Measurements from ENCODE around the gene MAGIX.

The MAGIX gene

DNA sequence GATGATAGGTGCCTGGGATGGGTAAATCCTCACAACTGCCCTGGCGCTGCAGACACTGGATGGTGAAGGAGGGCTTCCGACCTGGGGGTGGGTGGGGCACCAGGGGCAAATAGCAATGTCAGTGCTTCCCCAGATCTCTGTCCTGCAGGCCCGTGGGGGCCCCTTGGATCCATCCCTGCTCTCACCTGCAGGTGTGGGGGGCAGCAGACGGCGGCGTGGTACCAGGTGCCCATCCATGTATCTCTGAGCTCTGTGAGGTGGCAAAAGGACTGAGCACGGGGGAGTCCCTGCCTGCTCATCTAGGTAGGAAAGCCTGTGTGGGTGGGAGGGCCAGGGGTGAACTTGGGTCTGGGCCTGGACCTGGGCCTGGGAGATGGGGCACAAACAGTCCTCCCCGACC, 44.0 kb downstream of the MAGIX start:
- Histone ChIP-seq H3K36me3 (ENCODE audit: control insufficient read depth, insufficient read depth, low read length) (no peaks in the 10 kb centered on the region), H3K4me1 (ENCODE audit: control insufficient read depth, insufficient read depth, low read length, poor library complexity, severe bottlenecking) (no peaks in the 10 kb centered on the region), H3K4me3 (ENCODE audit: extremely low read depth, insufficient read depth, low read length, poor library complexity, severe bottlenecking) (no peak overlapping the region), H3K27ac (ENCODE audit: low read depth, low read length, severe bottlenecking) (no peak overlapping the region), H3K9me3 (ENCODE audit: control insufficient read depth, low read length) (no peaks in the 10 kb centered on the region)
- no CpG with 5 or more reads among the region's 8 CpGs for WGBS, 2 experiments (ENCODE audit: insufficient coverage in 2 of 2)

DNA sequence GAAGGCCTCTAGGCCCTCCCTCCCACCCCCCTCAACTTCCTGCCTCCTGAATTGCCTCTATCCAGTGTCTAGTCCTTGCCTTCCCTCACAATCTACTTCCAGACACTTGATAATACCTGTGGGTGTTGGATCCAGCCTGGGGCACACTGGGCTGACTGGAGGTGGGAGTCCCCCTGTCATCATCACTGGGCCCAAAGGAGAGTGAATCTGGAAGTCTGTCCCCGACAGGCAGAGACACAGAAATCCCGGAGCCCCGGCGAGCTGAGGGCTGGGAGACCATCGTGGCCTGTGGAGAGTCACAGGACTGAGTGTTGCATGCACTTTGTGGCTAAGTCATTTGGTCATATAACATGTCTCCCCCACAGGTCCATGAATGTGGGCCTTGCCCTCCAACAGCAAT, 45.8 kb downstream of the MAGIX start:
- Histone ChIP-seq H3K27ac (ENCODE audit: low read depth, low read length, severe bottlenecking) (no peak overlapping the region), H3K4me3 (ENCODE audit: extremely low read depth, insufficient read depth, low read length, poor library complexity, severe bottlenecking) (no peak overlapping the region), H3K4me1 (ENCODE audit: control insufficient read depth, insufficient read depth, low read length, poor library complexity, severe bottlenecking) (no peaks in the 10 kb centered on the region), H3K9me3 (ENCODE audit: control insufficient read depth, low read length) (no peaks in the 10 kb centered on the region), H3K36me3 (ENCODE audit: control insufficient read depth, insufficient read depth, low read length) (no peaks in the 10 kb centered on the region)
- WGBS, 2 experiments (ENCODE audit: insufficient coverage in 2 of 2): no CpG with 5 or more reads among the region's 5 CpGs

DNA sequence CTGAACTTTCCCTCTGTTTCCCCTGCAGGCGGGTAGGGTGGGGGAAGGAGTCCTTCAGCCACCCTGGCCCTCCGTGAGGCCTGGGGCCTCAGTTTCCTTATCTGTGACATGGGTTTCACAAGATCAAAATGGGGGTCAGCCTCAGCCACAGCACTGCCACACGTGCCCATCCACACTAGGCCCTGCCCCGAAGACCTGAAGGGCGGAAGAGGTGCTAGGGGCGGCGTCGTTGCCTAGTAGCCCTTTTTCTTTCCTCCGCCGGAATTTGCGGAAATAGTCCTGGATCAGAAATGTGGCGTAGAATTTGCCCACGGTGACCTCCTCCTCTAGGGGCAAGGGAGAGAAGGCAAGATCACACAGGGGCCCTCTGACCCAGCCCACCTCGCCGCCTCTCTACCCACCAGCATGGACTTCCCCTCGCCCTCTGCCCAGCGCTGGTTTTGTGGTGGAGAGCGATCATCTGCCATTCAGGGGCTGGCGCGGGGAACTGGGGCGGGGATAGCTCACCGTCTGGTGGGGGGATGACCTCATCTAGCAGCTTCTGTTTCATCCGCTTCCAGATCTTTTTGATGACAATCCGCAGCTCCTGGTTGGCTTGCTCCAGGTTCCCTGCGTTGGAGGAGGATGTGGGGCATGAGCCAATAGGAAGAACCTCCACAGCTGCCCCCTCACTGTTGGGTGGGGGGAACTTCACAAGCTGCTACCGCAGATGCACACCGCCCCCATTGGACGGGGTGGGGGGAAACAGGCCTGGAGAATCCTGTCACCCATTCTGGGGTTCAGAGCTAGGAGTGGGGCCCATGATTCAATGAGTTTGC, 47.1 kb downstream of the MAGIX start:
- Histone ChIP-seq H3K36me3 (ENCODE audit: control insufficient read depth, insufficient read depth, low read length) (no peaks in the 10 kb centered on the region), H3K4me1 (ENCODE audit: control insufficient read depth, insufficient read depth, low read length, poor library complexity, severe bottlenecking) (no peaks in the 10 kb centered on the region), H3K9me3 (ENCODE audit: control insufficient read depth, low read length) (no peaks in the 10 kb centered on the region), H3K27ac (ENCODE audit: low read depth, low read length, severe bottlenecking) (no peak overlapping the region), H3K4me3 (ENCODE audit: extremely low read depth, insufficient read depth, low read length, poor library complexity, severe bottlenecking) (no peak overlapping the region)
- 68 to 93% methylated on average over 6 to 11 of the region's 28 CpGs for WGBS, 2 experiments (ENCODE audit: insufficient coverage in 2 of 2)

DNA sequence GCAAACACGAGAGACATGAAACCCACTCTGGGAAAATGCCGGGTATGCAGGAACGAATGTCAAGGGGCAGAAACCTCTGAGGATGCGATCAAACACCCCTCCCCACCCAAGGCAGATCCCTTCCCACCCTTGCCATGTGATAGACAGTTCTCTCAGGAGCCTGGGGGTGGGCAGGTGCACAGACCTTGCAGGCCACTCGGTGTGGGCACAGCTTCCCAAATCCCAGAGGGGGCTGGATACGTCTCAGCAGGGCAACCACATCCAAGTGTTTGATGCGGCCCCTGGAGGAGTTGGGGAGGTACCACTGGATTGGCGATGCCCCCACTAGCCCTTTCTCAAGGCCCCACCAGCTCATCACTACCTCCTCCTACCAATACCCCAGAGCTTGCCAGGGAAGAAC, 47.8 kb downstream of the MAGIX start:
- 80 to 100% methylated on average over 2 to 4 of the region's 8 CpGs for WGBS, 2 experiments (ENCODE audit: insufficient coverage in 2 of 2)
- H3K4me1 ChIP-seq (ENCODE audit: control insufficient read depth, insufficient read depth, low read length, poor library complexity, severe bottlenecking): no peaks in the 10 kb centered on the region
- H3K27ac ChIP-seq (ENCODE audit: low read depth, low read length, severe bottlenecking): no peak overlapping the region
- no peak overlapping the region for H3K4me3 ChIP-seq (ENCODE audit: extremely low read depth, insufficient read depth, low read length, poor library complexity, severe bottlenecking)
- H3K36me3 ChIP-seq (ENCODE audit: control insufficient read depth, insufficient read depth, low read length): no peaks in the 10 kb centered on the region
- H3K9me3 ChIP-seq (ENCODE audit: control insufficient read depth, low read length): no peaks in the 10 kb centered on the region

DNA sequence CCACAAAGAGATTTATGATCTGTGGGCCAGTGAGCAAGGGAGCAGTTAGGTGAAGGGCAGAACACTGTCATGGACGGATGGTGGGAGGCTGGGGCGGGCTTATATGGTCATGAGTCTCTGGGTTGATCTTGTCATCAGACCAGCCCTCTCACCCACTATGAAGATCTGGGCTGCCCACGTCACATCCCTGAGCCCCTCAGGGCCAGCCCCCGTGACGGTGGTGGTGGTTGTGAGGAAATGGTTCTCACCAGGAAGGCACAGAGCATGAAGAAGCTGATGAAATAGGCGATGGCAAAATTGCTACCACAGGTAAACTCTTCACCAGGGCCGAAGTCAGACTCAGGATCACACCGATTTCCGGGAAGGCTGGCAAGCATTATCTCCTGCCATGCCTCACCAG, 48.5 kb downstream of the MAGIX start:
- WGBS, 2 experiments (ENCODE audit: insufficient coverage in 2 of 2): 100% methylated on average over 1 to 2 of the region's 9 CpGs
- H3K4me1 ChIP-seq (ENCODE audit: control insufficient read depth, insufficient read depth, low read length, poor library complexity, severe bottlenecking): no peaks in the 10 kb centered on the region
- no peak overlapping the region for H3K27ac ChIP-seq (ENCODE audit: low read depth, low read length, severe bottlenecking)

DNA sequence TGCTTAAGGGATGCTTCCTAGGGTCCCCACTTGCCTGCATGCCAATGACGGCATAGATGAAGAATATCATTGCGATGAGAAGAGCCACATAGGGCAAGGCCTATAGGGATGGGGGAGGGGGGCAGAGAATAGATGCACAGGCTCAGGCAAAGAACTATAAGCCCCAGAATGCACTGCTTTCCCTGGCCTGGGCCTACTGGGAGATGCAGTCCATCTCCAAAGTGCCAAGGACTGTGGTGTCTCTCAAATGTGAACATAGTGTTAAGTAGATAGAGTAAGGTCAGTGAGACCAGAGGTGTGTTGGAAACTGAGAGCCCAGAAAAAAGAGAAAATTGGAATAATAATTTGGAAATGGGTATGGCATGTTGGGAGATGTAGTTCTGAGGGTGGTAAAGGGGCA, 49.7 kb downstream of the MAGIX start:
- Histone ChIP-seq H3K9me3 (ENCODE audit: control insufficient read depth, low read length) (no peaks in the 10 kb centered on the region), H3K4me1 (ENCODE audit: control insufficient read depth, insufficient read depth, low read length, poor library complexity, severe bottlenecking) (no peaks in the 10 kb centered on the region), H3K4me3 (ENCODE audit: extremely low read depth, insufficient read depth, low read length, poor library complexity, severe bottlenecking) (no peak overlapping the region), H3K27ac (ENCODE audit: low read depth, low read length, severe bottlenecking) (no peak overlapping the region), H3K36me3 (ENCODE audit: control insufficient read depth, insufficient read depth, low read length) (no peaks in the 10 kb centered on the region)
- 100% methylated on average over 1 of the region's 2 CpGs; no CpG with 5 or more reads in 1 of the 2 experiments for WGBS, 2 experiments (ENCODE audit: insufficient coverage in 2 of 2)

More for the DNA sequence above, 48.5 kb downstream of the MAGIX start:
- H3K36me3 ChIP-seq (ENCODE audit: control insufficient read depth, insufficient read depth, low read length): no peaks in the 10 kb centered on the region
- no peaks in the 10 kb centered on the region for H3K9me3 ChIP-seq (ENCODE audit: control insufficient read depth, low read length)
- H3K4me3 ChIP-seq (ENCODE audit: extremely low read depth, insufficient read depth, low read length, poor library complexity, severe bottlenecking): no peak overlapping the region

DNA sequence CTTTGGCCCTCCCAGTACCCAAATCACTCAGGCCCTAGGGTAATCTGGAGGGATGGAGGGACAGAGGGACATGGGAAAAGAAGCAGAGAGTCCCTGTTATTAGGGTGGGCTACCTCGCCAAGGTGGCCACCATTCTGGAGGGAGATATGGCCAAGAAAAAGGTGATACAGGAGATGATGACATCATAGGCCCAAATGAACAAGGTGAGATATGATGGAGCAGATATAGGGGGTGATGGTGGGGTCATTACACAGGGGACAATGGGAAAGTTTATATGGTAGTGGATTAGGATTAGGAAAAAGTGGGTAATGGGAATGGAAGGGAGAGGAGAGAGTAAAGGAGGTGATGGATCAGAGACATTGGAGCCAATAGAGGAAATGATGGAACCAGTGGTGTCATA, 50.3 kb downstream of the MAGIX start:
- no peak overlapping the region for H3K4me3 ChIP-seq (ENCODE audit: extremely low read depth, insufficient read depth, low read length, poor library complexity, severe bottlenecking)
- no peaks in the 10 kb centered on the region for H3K36me3 ChIP-seq (ENCODE audit: control insufficient read depth, insufficient read depth, low read length)
- 80% methylated on average over 1 of the region's 1 CpG; no CpG with 5 or more reads in 1 of the 2 experiments for WGBS, 2 experiments (ENCODE audit: insufficient coverage in 2 of 2)
- no peaks in the 10 kb centered on the region for H3K4me1 ChIP-seq (ENCODE audit: control insufficient read depth, insufficient read depth, low read length, poor library complexity, severe bottlenecking)
- H3K27ac ChIP-seq (ENCODE audit: low read depth, low read length, severe bottlenecking): no peak overlapping the region
- H3K9me3 ChIP-seq (ENCODE audit: control insufficient read depth, low read length): no peaks in the 10 kb centered on the region

DNA sequence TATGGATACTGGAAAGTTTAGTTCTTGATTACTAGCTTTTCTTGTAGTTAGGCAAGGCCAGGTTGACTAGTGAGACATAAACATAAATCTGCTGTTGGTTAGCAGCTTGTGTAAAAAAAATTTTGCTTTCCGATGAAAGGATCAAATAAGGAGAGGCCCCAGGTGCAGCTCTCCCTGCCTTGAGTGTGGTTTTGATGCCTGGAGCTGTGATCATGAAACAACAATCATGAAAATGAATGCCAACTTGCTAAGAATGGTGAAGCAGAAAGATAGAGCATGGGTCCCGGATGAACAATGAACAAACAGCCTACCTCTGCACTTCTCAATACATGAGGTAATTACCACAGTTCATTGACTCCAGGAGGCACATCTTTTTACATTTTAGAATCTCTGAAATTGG, 51.9 kb downstream of the MAGIX start:
- no peaks in the 10 kb centered on the region for H3K9me3 ChIP-seq (ENCODE audit: control insufficient read depth, low read length)
- no peaks in the 10 kb centered on the region for H3K4me1 ChIP-seq (ENCODE audit: control insufficient read depth, insufficient read depth, low read length, poor library complexity, severe bottlenecking)
- no peak overlapping the region for H3K27ac ChIP-seq (ENCODE audit: low read depth, low read length, severe bottlenecking)
- whole genome bisulfite sequencing, 2 experiments (ENCODE audit: insufficient coverage in 2 of 2): 94 to 100% methylated on average over 1 to 2 of the region's 2 CpGs
- no peak overlapping the region for H3K4me3 ChIP-seq (ENCODE audit: extremely low read depth, insufficient read depth, low read length, poor library complexity, severe bottlenecking)
- H3K36me3 ChIP-seq (ENCODE audit: control insufficient read depth, insufficient read depth, low read length): no peaks in the 10 kb centered on the region

DNA sequence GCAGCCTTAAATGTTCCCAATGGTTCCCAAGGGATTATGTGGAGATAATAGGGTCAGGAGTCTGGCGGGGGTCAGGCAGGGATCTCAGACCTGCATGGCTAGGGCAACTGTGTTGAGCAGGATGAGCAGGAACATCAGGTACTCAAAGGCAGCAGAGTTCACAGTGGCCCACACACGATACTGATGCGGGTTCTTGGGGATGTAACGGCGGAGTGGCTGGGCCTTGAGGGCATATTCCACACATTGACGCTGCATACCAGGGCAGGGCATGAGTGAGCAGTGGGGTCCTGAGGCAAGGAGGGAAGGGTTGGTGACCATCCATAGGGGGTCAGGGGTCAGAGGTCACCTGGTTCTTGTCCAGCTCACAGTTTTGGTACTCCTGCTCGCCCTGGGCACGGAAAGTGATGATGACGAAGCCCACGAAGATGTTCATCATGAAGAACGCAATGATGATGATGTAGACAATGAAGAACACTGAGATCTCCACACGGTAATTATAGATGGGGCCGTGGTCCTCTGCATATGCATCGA, 52.5 kb downstream of the MAGIX start:
- Histone ChIP-seq H3K4me3 (ENCODE audit: extremely low read depth, insufficient read depth, low read length, poor library complexity, severe bottlenecking) (no peak overlapping the region), H3K36me3 (ENCODE audit: control insufficient read depth, insufficient read depth, low read length) (no peaks in the 10 kb centered on the region), H3K27ac (ENCODE audit: low read depth, low read length, severe bottlenecking) (no peak overlapping the region), H3K9me3 (ENCODE audit: control insufficient read depth, low read length) (no peaks in the 10 kb centered on the region), H3K4me1 (ENCODE audit: control insufficient read depth, insufficient read depth, low read length, poor library complexity, severe bottlenecking) (no peaks in the 10 kb centered on the region)
- 86 to 89% methylated on average over 8 to 9 of the region's 14 CpGs for WGBS, 2 experiments (ENCODE audit: insufficient coverage in 2 of 2)
